GM12892 (cell line): Measurements from ENCODE around the gene TGFBI.

Experiments used
- POLR2A ChIP-seq: IDR thresholded peaks from 2 replicates; pipeline ENCODE4 v1.6.1; 2011; ENCODE audit warnings: low read depth, low read length, control low read depth
- TAF1 ChIP-seq: IDR thresholded peaks from 2 replicates; pipeline ENCODE4 v1.6.1; 2011; ENCODE audit warnings: low read depth, mild to moderate bottlenecking, control low read depth, low read length, borderline replicate concordance

DNA sequence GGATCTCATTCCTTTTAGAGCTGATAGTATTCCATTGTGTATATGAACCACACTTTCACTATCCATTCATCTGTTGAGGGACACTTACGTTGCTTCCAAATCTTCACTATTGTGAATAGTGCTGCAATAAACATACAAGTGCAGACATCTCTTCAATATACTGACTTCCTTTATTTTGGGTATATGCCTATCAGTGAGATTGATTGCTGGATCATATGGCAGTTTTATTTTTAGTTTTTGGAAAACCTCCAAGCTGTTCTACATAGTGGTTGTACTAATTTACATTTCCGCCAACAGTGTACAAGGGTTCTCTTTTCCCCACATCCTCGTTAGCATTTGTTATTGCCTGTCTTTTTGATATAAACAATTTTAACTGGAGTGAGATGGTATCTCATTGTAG lies 40.2 kb upstream of the TGFBI start:
- no peak for TF ChIP-seq POLR2A
- TF ChIP-seq TAF1 = no peak
